Hepatocyte (in vitro differentiated cells): ENCODE results near the gene ARID4B. TPM values are rescaled to one million over a fixed set of nuclear protein-coding genes. Genes with fewer than 3 reads are reported as not detected.

ENCODE experiments used
- DNase-seq: peaks from one replicate; pipeline ENCODE4 v3.0.0-alpha.2; 2016; ENCODE audit warnings: low spot score
- H2AFZ ChIP-seq: fragments of 200-600 bp; sonication (generic); 2 replicates; pipeline ENCODE4 v1.6.0; 2016; ENCODE audit warnings: antibody characterized with exemption, mild to moderate bottlenecking
- H3K27ac ChIP-seq: fragments of 200-600 bp; sonication (generic); 2 replicates; pipeline ENCODE4 v1.5.1; 2016; ENCODE audit warnings: mild to moderate bottlenecking
- H3K27me3 ChIP-seq: fragments of 200-600 bp; sonication (generic); 2 replicates; pipeline ENCODE4 v1.6.1; 2016
- H3K36me3 ChIP-seq: fragments of 200-600 bp; sonication (generic); replicated peaks from 2 replicates; pipeline ENCODE4 v1.5.1; 2016; ENCODE audit warnings: low read depth; ENCODE audit not compliant: insufficient read depth
- H3K4me1 ChIP-seq: fragments of 200-600 bp; sonication (generic); 2 replicates; pipeline ENCODE4 v1.5.1; 2016; ENCODE audit warnings: mild to moderate bottlenecking, moderate library complexity; ENCODE audit not compliant: insufficient read depth
- H3K4me2 ChIP-seq: fragments of 200-600 bp; sonication (generic); 2 replicates; pipeline ENCODE4 v1.6.0; 2016
- H3K4me3 ChIP-seq: fragments of 200-600 bp; sonication (generic); 2 replicates; pipeline ENCODE4 v1.5.1; 2016; ENCODE audit warnings: mild to moderate bottlenecking
- H3K79me2 ChIP-seq: fragments of 200-600 bp; sonication (generic); 2 replicates; pipeline ENCODE4 v1.6.0; 2017; ENCODE audit warnings: mild to moderate bottlenecking
- H3K9me2 ChIP-seq: fragments of 200-600 bp; sonication (generic); replicated peaks from 2 replicates; pipeline ENCODE4 v1.6.0; 2017; ENCODE audit warnings: mild to moderate bottlenecking; ENCODE audit not compliant: insufficient read depth
- H3K9me3 ChIP-seq: fragments of 200-600 bp; sonication (generic); 2 replicates; pipeline ENCODE4 v1.5.1; 2016; ENCODE audit warnings: low read depth, mild to moderate bottlenecking
- H4K20me1 ChIP-seq: fragments of 200-600 bp; sonication (generic); 2 replicates; pipeline ENCODE4 v1.6.0; 2016; ENCODE audit warnings: mild to moderate bottlenecking; ENCODE audit not compliant: insufficient read depth, poor library complexity, severe bottlenecking
- CTCF ChIP-seq: fragments of 200-600 bp; sonication (generic); IDR thresholded peaks from 2 replicates; pipeline ENCODE4 v1.5.1; 2016; ENCODE audit warnings: antibody characterized with exemption, mild to moderate bottlenecking; ENCODE audit not compliant: poor library complexity
- EZH2 ChIP-seq: fragments of 200-600 bp; sonication (generic); IDR thresholded peaks from 2 replicates; pipeline ENCODE4 v1.6.1; 2016; ENCODE audit warnings: antibody characterized with exemption, mild to moderate bottlenecking, borderline replicate concordance
- EZH2phosphoT487 ChIP-seq: fragments of 200-600 bp; sonication (generic); IDR thresholded peaks from one replicate; pipeline ENCODE4 v1.6.1; 2018; ENCODE audit warnings: antibody characterized with exemption, mild to moderate bottlenecking, low read depth, moderate library complexity; ENCODE audit not compliant: unreplicated experiment, severe bottlenecking
- WGBS: methylation state at CpG from one replicate; pipeline ENCODE4 v1.1.6; 2016; ENCODE audit warnings: low lambda C conversion rate; ENCODE audit errors: missing lambda C conversion rate; 5-methylcytosine and 5-hydroxymethylcytosine counted together
- polyA plus RNA-seq: library from polyadenylated mRNA; unstranded; fragments of >200 nt; fragmentation: Nextera tagmentation; extraction: Ambion mirVana; gene quantifications from 2 replicates; pipeline ENCODE4 v1.2.1, GENCODE V29; 2016
- total RNA-seq: library from RNA; depleted of rRNA; stranded (reverse); fragments of >200 nt; gene quantifications from 2 replicates; pipeline ENCODE4 v1.2.3, GENCODE V29; 2014

The ARID4B gene
- total and polyA plus RNA-seq, 2 experiments from 2014 or later = 29.4 to 35.0 TPM

GRCh38 chr1:235152235-235152634 is 175.7 kb downstream of the ARID4B start:
- peaks cover 4% of the 10 kb centered on the region for H3K4me1 ChIP-seq
- no peak overlapping the region for H3K27ac ChIP-seq
- no peaks in the 10 kb centered on the region for H3K27me3 ChIP-seq
- no peak for TF ChIP-seq EZH2phosphoT487
- H3K4me3 ChIP-seq = no peak overlapping the region
- no peak for DNase-seq
- H3K9me3 ChIP-seq = no peaks in the 10 kb centered on the region
- no peaks in the 10 kb centered on the region for H4K20me1 ChIP-seq
- H3K4me2 ChIP-seq = no peak overlapping the region
- H3K36me3 ChIP-seq = no peaks in the 10 kb centered on the region
- no peak overlapping the region for H2AFZ ChIP-seq
- no peaks in the 10 kb centered on the region for H3K9me2 ChIP-seq
- no peaks in the 10 kb centered on the region for H3K79me2 ChIP-seq

DNA sequence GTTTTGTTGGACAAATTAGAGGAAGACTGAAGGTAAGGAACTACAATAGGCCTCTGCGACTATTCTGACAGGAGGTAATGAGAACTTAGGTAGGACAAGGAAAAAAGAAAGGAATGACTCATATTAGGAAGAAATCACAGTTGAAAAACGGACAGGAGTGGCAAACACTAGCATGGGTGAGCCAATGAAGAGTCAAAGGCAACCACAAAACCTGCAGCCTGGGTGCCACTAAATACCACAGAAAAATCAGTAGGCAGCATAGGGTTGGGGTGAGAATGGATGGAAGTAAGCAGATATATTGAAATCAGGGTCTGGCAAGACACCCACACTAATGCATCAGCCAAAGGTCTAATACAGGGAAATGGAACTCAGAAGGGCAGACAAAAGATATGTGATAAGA is 176.9 kb downstream of the ARID4B start:
- no peak overlapping the region for H3K4me3 ChIP-seq
- H3K9me3 ChIP-seq = no peaks in the 10 kb centered on the region
- no peaks in the 10 kb centered on the region for H4K20me1 ChIP-seq
- no peak overlapping the region for H3K27ac ChIP-seq
- TF ChIP-seq EZH2phosphoT487 = no peak
- TF ChIP-seq EZH2 = no peak
- no peak for TF ChIP-seq CTCF
- no peaks in the 10 kb centered on the region for H3K27me3 ChIP-seq
- H3K4me2 ChIP-seq = no peak overlapping the region
- WGBS = 91% methylated on average over 2 of the region's 2 CpGs
- H3K79me2 ChIP-seq = no peaks in the 10 kb centered on the region
- H2AFZ ChIP-seq = no peak overlapping the region
- no peak for DNase-seq
- no peaks in the 10 kb centered on the region for H3K36me3 ChIP-seq
- H3K9me2 ChIP-seq = no peaks in the 10 kb centered on the region
- H3K4me1 ChIP-seq = no peaks in the 10 kb centered on the region

DNA sequence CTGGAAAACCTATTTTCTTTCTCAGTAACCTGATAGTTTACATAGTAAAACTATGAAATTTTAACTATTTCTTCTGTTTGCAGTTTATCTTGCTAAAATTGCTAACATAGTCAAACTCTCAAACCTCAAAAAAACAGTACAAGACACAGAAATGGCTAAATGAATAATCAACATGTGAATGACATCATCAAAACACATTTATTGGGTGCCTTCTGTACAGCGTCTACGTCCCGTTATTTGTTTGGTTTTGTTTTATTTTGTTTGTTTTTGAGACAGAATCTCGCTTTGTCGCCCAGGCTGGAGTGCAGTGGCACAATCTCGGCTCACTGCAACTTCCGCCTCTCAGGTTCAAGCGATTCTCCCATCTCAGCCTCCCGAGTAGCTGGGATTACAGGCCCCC is 178.2 kb downstream of the ARID4B start:
- Histone ChIP-seq H3K27me3 (no peaks in the 10 kb centered on the region), H4K20me1 (no peaks in the 10 kb centered on the region), H3K79me2 (no peaks in the 10 kb centered on the region), H3K27ac (no peak overlapping the region), H3K4me1 (no peaks in the 10 kb centered on the region), H3K36me3 (no peaks in the 10 kb centered on the region), H3K9me3 (no peaks in the 10 kb centered on the region), H3K9me2 (no peaks in the 10 kb centered on the region), H2AFZ (no peak overlapping the region), H3K4me3 (no peak overlapping the region), H3K4me2 (no peak overlapping the region)
- WGBS = 94% methylated on average over 9 of the region's 9 CpGs
- no peak for DNase-seq
- no peak for TF ChIP-seq CTCF
- no peak for TF ChIP-seq EZH2
- TF ChIP-seq EZH2phosphoT487 = no peak

DNA sequence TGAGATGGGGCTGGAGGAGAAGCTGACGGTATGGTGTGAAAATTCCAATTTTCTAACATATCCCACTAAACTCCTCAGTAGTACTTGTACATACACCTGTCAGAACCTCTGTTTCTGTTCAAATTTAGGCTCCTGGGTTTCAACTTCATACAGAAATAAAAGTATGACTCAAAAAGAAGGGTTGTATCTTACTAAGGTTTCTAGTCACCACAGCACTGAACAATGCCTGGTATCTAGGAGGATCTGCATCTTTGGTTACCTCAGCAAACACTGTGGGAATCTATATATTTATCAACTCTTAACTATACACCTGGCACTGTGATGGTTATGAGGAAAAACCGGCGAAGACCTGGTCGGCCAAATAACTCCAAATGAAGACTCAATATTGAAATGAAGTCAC is 180.7 kb downstream of the ARID4B start:
- Histone ChIP-seq H3K4me3 (no peak overlapping the region), H3K4me2 (no peak overlapping the region), H3K9me2 (no peaks in the 10 kb centered on the region), H3K79me2 (no peaks in the 10 kb centered on the region), H3K27me3 (no peaks in the 10 kb centered on the region), H4K20me1 (no peaks in the 10 kb centered on the region), H3K27ac (no peak overlapping the region), H3K36me3 (no peaks in the 10 kb centered on the region), H3K4me1 (no peaks in the 10 kb centered on the region), H3K9me3 (no peaks in the 10 kb centered on the region), H2AFZ (no peak overlapping the region)
- no peak for DNase-seq
- 97% methylated on average over 4 of the region's 4 CpGs for WGBS
- no peak for TF ChIP-seq EZH2
- TF ChIP-seq CTCF = no peak
- TF ChIP-seq EZH2phosphoT487 = no peak
